ENCODE measurements around the gene GXYLT1.

- TF ChIP-seq CTCF (IDR thresholded peaks at IDR 0.05; ENCODE audit: low read depth, low read length): no peak
- no peak for TF ChIP-seq EZH2phosphoT487 (IDR thresholded peaks at IDR 0.05; ENCODE audit: low read depth)
Observed at GRCh38 chr12:42097971-42098370, 46.7 kb downstream of the GXYLT1 start.

All from OCI-LY3 (cell line).